Prostate gland (tissue), 2 donors: ENCODE data around the gene RPUSD4.

ENCODE experiments used
- CTCF ChIP-seq, 4 experiments: fragments of 200-600 bp in 2 of 4; fragments of 450-650 bp in 2 of 4; sonication (generic) in 2 of 4; IDR thresholded peaks; 1 replicate in 3 of 4; 2 replicates in 1 of 4; pipeline ENCODE4 v1.5.1; 2016 to 2019; ENCODE audit warnings: antibody characterized with exemption in 4 of 4, mild to moderate bottlenecking in 2 of 4, moderate library complexity in 2 of 4
- POLR2A ChIP-seq: fragments of 450-650 bp; IDR thresholded peaks from one replicate; pipeline ENCODE4 v1.6.1; 2016; ENCODE audit warnings: antibody characterized with exemption, mild to moderate bottlenecking
- POLR2AphosphoS5 ChIP-seq: sonication (generic); formaldehyde crosslinking; IDR thresholded peaks from one replicate; pipeline ENCODE4 v1.6.1; 2017; ENCODE audit warnings: antibody characterized with exemption

- no peak for TF ChIP-seq CTCF (IDR thresholded peaks at IDR 0.05)
- no peak for TF ChIP-seq POLR2A
- no peak for TF ChIP-seq POLR2AphosphoS5
These were observed 56.8 kb downstream of the RPUSD4 start for GRCh38 chr11:126154691-126155090.
